Natural killer cell treated with Interleukin-12 subunit alpha and Interleukin-12 subunit beta and Interleukin-15 and Interleukin-18, amount 100 ng/mL, for 72 hours (primary cell): Measurements from ENCODE around the gene COMMD2. TPM values are rescaled to one million over a fixed set of nuclear protein-coding genes. Genes with fewer than 3 reads are reported as not detected.

Experiments used
- ATAC-seq, 2 donors: fragments of 150-1000 bp; cut with Tn5 transposase in 1 of 2; sonication (Bioruptor Pico), chemical (Tn5 transposase) in 1 of 2; 2 replicates each; pipeline ENCODE4 v1.10.0; 2021
- DNase-seq: peaks from one replicate; pipeline ENCODE4 v3.0.0; 2022; ENCODE audit warnings: low spot score
- H3K27ac Mint-ChIP-seq, 2 donors: 1 replicate in 1 of 2; 2 replicates in 1 of 2; pipeline ENCODE4 v1.8.0; 2022; ENCODE audit warnings: mixed read lengths in 2 of 2, mild to moderate bottlenecking in 1 of 2, moderate library complexity in 1 of 2
- H3K27me3 Mint-ChIP-seq, 2 donors: 1 replicate in 1 of 2; 2 replicates in 1 of 2; pipeline ENCODE4 v1.8.0; 2022; ENCODE audit warnings: mixed read lengths in 2 of 2
- H3K36me3 Mint-ChIP-seq: one replicate; pipeline ENCODE4 v1.8.0; 2022; ENCODE audit warnings: mixed read lengths
- H3K4me1 Mint-ChIP-seq, 2 donors: 1 replicate in 1 of 2; 2 replicates in 1 of 2; pipeline ENCODE4 v1.8.0; 2022; ENCODE audit warnings: low read depth in 2 of 2, mixed read lengths in 2 of 2, mild to moderate bottlenecking in 1 of 2
- H3K4me3 Mint-ChIP-seq: one replicate; pipeline ENCODE4 v1.8.0; 2022; ENCODE audit warnings: mixed read lengths
- H3K9me3 Mint-ChIP-seq: 2 replicates; pipeline ENCODE4 v1.8.0; 2022; ENCODE audit warnings: mixed read lengths
- total RNA-seq, 2 donors: library from RNA; stranded (reverse); gene quantifications; one replicate each; pipeline ENCODE4 v1.2.3, GENCODE V29; 2022

The COMMD2 gene
- total RNA-seq, 2 donors from 2014 or later, result 29.4 to 41.9 TPM

- ATAC-seq (no peak), DNase-seq (no peak)
- peaks cover 8% of the 10 kb centered on the region for H3K36me3 Mint-ChIP-seq
- H3K4me3 Mint-ChIP-seq, result no peak overlapping the region
- H3K4me1 Mint-ChIP-seq, result peaks cover 0 to 4% of the 10 kb centered on the region in 2 donors
- H3K9me3 Mint-ChIP-seq, result no peaks in the 10 kb centered on the region
- H3K27ac Mint-ChIP-seq, result no peak overlapping the region
- no peaks in the 10 kb centered on the region for H3K27me3 Mint-ChIP-seq
Observed at GRCh38 chr3:149739396-149739795, 12.9 kb downstream of the COMMD2 start.

GRCh38 chr3:149738876-149739275 lies 13.4 kb downstream of the COMMD2 start:
- H3K27ac Mint-ChIP-seq, result no peak overlapping the region
- no peak for DNase-seq
- H3K4me3 Mint-ChIP-seq, result no peak overlapping the region
- no peaks in the 10 kb centered on the region for H3K9me3 Mint-ChIP-seq
- H3K27me3 Mint-ChIP-seq, result no peaks in the 10 kb centered on the region
- ATAC-seq, result peak in 1 of 2 donors; percentile 66
- peaks cover 0 to 4% of the 10 kb centered on the region in 2 donors for H3K4me1 Mint-ChIP-seq
- H3K36me3 Mint-ChIP-seq, result peaks cover 8% of the 10 kb centered on the region

DNA sequence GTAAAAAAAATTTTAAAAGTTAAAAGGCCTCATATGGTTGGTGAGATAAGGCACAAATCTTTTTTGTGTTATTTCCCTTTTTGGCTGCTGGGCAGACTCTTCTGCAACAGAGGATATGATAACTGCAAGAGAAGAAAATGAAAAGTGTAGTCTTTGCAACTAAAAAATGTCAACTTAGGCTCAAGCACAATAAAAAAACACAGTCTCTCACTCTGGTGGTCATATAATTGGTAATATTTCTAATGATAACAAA lies 15.4 kb downstream of the COMMD2 start:
- Mint-ChIP-seq H3K36me3 (peaks cover 8% of the 10 kb centered on the region), H3K27ac (no peak overlapping the region), H3K4me1 (peaks cover 0 to 4% of the 10 kb centered on the region in 2 donors)

DNA sequence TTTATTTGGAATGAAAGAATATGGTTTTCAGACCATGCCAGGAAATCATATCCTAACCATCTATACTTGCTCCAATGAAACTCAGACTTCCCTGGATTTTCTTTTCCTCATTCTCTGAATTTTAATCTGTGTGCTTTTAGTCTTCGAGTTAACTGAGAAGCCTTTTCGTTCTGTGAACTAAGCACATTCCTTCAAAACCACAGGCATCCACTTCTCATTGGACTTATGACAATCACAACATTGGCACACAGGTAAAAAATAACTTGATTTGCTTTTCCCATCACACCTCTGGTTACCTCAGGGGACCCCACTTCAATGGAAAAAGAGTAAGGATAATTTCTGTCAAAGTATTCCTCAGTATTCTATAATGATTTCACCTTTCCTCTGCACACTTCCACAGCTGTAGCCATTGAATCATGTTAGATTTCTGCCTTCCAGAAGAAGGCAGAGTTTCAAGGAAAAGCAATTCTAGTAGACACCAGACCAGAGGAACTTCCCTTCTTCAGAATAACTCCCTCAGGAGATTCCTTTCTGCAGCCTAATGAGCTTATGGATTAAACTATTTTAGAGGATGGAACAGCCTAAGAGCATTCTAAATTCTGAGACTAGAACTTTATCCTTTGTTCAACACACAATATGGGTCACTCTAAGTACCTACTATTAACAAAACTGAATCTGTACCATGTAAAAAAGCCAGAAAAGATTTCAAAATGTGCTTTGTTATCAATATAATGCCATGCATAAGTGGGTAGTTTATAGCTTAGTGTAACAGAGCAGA lies 15.9 kb downstream of the COMMD2 start:
- Mint-ChIP-seq H3K27ac (no peak overlapping the region), H3K4me1 (peaks cover 0 to 4% of the 10 kb centered on the region in 2 donors), H3K27me3 (no peaks in the 10 kb centered on the region), H3K9me3 (no peaks in the 10 kb centered on the region), H3K4me3 (no peak overlapping the region), H3K36me3 (peaks cover 8% of the 10 kb centered on the region)
- ATAC-seq (no peak), DNase-seq (no peak)

More for the DNA sequence above, 15.4 kb downstream of the COMMD2 start:
- no peak overlapping the region for H3K4me3 Mint-ChIP-seq
- H3K9me3 Mint-ChIP-seq, result no peaks in the 10 kb centered on the region
- H3K27me3 Mint-ChIP-seq, result no peaks in the 10 kb centered on the region
- no peak for DNase-seq
- no peak for ATAC-seq

DNA sequence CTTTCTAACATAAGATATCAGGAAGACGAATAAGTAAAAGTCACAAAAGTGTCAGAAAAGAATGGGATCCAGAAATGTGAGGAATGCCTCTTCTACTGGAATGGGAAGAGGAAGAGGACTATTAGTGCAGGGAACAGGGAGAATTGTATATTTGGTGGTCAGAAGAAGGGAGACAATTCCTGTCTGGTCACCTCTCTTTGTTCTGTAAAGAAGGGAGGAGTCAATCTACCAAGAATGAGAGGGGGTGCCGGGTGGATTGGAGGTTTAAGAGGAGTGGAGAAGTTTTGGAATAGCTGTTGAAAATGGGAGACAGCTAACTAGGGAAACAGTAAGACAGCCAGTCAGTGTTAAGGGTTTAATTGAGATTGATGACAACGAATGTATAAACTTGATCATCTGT lies 20.1 kb downstream of the COMMD2 start:
- Mint-ChIP-seq H3K36me3 (no peaks in the 10 kb centered on the region), H3K4me3 (no peak overlapping the region), H3K27ac (no peak overlapping the region), H3K4me1 (no peaks in the 10 kb centered on the region), H3K27me3 (no peaks in the 10 kb centered on the region), H3K9me3 (no peaks in the 10 kb centered on the region)
- ATAC-seq (no peak), DNase-seq (no peak)

GRCh38 chr3:149727656-149728055 lies 24.6 kb downstream of the COMMD2 start:
- H3K4me3 Mint-ChIP-seq, result no peak overlapping the region
- H3K4me1 Mint-ChIP-seq, result no peaks in the 10 kb centered on the region
- H3K9me3 Mint-ChIP-seq, result no peaks in the 10 kb centered on the region
- H3K36me3 Mint-ChIP-seq, result no peaks in the 10 kb centered on the region
- peaks cover 3 to 9% of the 10 kb centered on the region in 2 donors for H3K27me3 Mint-ChIP-seq
- no peak overlapping the region for H3K27ac Mint-ChIP-seq
- no peak for DNase-seq
- no peak for ATAC-seq

DNA sequence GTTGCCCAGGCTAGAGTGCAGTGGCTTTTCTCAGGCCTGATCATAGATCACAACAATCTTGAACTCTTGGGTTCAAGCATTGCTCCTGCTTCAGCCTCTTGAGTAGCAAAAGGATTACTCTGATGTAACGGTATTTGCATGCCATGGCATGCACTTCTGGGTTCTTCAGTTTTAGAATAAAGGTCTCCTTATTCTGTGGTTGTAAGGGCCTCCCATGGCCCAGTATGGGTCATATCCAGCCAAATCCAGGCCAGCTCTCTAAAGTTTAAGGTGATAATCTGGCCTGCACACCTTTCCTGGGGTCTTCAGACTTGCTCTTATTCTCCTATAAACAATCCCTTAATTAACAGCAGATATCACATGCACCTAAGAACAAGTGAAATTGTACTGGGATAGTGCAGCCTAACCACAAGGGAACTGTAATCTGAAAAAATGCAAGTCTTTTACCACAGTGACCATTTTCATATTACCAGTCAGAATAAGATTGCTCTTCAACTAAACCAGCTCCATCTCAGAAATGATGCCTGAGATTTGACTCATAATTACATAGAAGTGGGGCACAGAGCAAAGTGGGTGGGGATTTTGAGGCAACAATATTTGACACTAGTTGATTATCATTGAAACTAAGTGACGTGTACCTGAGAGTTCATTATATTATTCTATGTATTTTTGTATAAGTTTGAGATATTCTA lies 25.4 kb downstream of the COMMD2 start:
- Mint-ChIP-seq H3K4me1 (no peaks in the 10 kb centered on the region), H3K9me3 (no peaks in the 10 kb centered on the region), H3K4me3 (no peak overlapping the region), H3K27me3 (peaks cover 7 to 11% of the 10 kb centered on the region in 2 donors), H3K27ac (no peak overlapping the region), H3K36me3 (no peaks in the 10 kb centered on the region)
- ATAC-seq, result peak in 1 of 2 donors; percentile 91
- DNase-seq, result no peak

DNA sequence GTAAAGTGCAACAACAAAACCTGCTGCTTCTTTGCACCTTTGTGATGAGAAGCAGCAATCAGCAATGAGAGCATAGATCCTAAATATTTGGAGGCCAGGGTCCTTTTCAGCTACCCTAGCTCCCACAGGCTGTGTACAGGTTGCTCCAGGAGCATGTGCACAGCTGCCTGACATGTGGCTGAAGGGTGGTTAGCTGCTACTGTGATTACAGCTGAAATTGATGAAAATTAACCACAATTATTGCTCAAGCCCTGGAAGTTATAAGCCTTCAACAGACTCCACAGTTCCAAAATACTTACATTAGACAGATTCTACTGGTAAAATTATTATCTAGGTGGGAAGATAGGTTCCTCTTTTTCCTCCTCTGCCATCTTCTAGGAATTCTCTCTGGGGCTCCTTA lies 28.5 kb downstream of the COMMD2 start:
- DNase-seq, result no peak

GRCh38 chr3:149720918-149721317 lies 31.4 kb downstream of the COMMD2 start:
- Mint-ChIP-seq H3K4me1 (no peaks in the 10 kb centered on the region), H3K27ac (no peak overlapping the region), H3K4me3 (no peak overlapping the region), H3K9me3 (peaks cover 3% of the 10 kb centered on the region), H3K27me3 (peaks cover 7 to 11% of the 10 kb centered on the region in 2 donors), H3K36me3 (peaks cover 11% of the 10 kb centered on the region)
- ATAC-seq (no peak), DNase-seq (no peak)

More for the DNA sequence above, 28.5 kb downstream of the COMMD2 start:
- Mint-ChIP-seq H3K27ac (no peak overlapping the region), H3K27me3 (peaks cover 7 to 11% of the 10 kb centered on the region in 2 donors), H3K9me3 (peaks cover 3% of the 10 kb centered on the region), H3K4me3 (no peak overlapping the region), H3K4me1 (no peaks in the 10 kb centered on the region), H3K36me3 (peaks cover 11% of the 10 kb centered on the region)
- no peak for ATAC-seq

GRCh38 chr3:149717391-149718056 lies 34.8 kb downstream of the COMMD2 start:
- H3K36me3 Mint-ChIP-seq, result peaks cover 11% of the 10 kb centered on the region
- peaks cover 3% of the 10 kb centered on the region for H3K9me3 Mint-ChIP-seq
- no peaks in the 10 kb centered on the region for H3K4me1 Mint-ChIP-seq
- H3K4me3 Mint-ChIP-seq, result no peak overlapping the region
- DNase-seq (no peak), ATAC-seq (no peak)
- H3K27ac Mint-ChIP-seq, result no peak overlapping the region
- peaks cover under 1 to 3% of the 10 kb centered on the region in 2 donors for H3K27me3 Mint-ChIP-seq

- ATAC-seq, result no peak
- Mint-ChIP-seq H3K4me1 (no peaks in the 10 kb centered on the region), H3K9me3 (peaks cover 3% of the 10 kb centered on the region), H3K27me3 (no peaks in the 10 kb centered on the region), H3K27ac (no peak overlapping the region), H3K36me3 (peaks cover 11% of the 10 kb centered on the region), H3K4me3 (no peak overlapping the region)
- no peak for DNase-seq
Observed at GRCh38 chr3:149716984-149717383, 35.3 kb downstream of the COMMD2 start.

- H3K27ac Mint-ChIP-seq, result no peak overlapping the region
- no peak overlapping the region for H3K4me3 Mint-ChIP-seq
- peaks cover 0 to 4% of the 10 kb centered on the region in 2 donors for H3K27me3 Mint-ChIP-seq
- H3K9me3 Mint-ChIP-seq, result no peaks in the 10 kb centered on the region
- no peaks in the 10 kb centered on the region for H3K36me3 Mint-ChIP-seq
- ATAC-seq (peak in 1 of 2 donors; percentile 24), DNase-seq (no peak)
- H3K4me1 Mint-ChIP-seq, result no peaks in the 10 kb centered on the region
Observed at GRCh38 chr3:149715247-149715646, 37.0 kb downstream of the COMMD2 start.

- H3K27me3 Mint-ChIP-seq, result peaks cover 0 to 4% of the 10 kb centered on the region in 2 donors
- no peaks in the 10 kb centered on the region for H3K36me3 Mint-ChIP-seq
- no peaks in the 10 kb centered on the region for H3K4me1 Mint-ChIP-seq
- ATAC-seq (peak; percentile 28 to 33), DNase-seq (no peak)
- no peak overlapping the region for H3K27ac Mint-ChIP-seq
- H3K4me3 Mint-ChIP-seq, result no peak overlapping the region
- no peaks in the 10 kb centered on the region for H3K9me3 Mint-ChIP-seq
Observed at GRCh38 chr3:149713730-149714654, 38.3 kb downstream of the COMMD2 start.
